HCT116 (cell line): Measurements from ENCODE around the gene TOX2.

ENCODE experiments used
- CEBPB ChIP-seq: IDR thresholded peaks from 2 replicates; pipeline ENCODE4 v1.6.1; 2012; ENCODE audit warnings: low read depth
- CTCF ChIP-seq, 3 experiments: fragments of 200-600 bp in 1 of 3; sonication (generic) in 1 of 3; IDR thresholded peaks in 2 of 3; conservative IDR thresholded peaks in 1 of 3; 2 replicates each; pipeline ENCODE4 v1.5.1; 2012 to 2017; ENCODE audit warnings: low read depth in 2 of 3, low read length in 2 of 3, antibody characterized with exemption in 1 of 3, borderline replicate concordance in 1 of 3, control low read depth in 1 of 3, mild to moderate bottlenecking in 1 of 3, mixed read lengths in 1 of 3, mixed run types in 1 of 3, moderate library complexity in 1 of 3; ENCODE audit not compliant: insufficient read depth in 1 of 3
- EZH2 ChIP-seq: fragments of 200-600 bp; sonication (generic); IDR thresholded peaks from 2 replicates; pipeline ENCODE4 v1.6.1; 2017; ENCODE audit warnings: antibody characterized with exemption, mixed run types
- JUND ChIP-seq: IDR thresholded peaks from 2 replicates; pipeline ENCODE4 v1.6.1; 2012
- MAX ChIP-seq: IDR thresholded peaks from 2 replicates; pipeline ENCODE4 v1.6.1; 2012
- POLR2A ChIP-seq: IDR thresholded peaks from 2 replicates; pipeline ENCODE4 v1.7.0; 2011; ENCODE audit warnings: borderline replicate concordance; ENCODE audit not compliant: insufficient read depth, insufficient read length; ENCODE audit errors: extremely low read depth
- REST ChIP-seq: IDR thresholded peaks from 2 replicates; pipeline ENCODE4 v1.6.1; 2012; ENCODE audit warnings: low read depth
- ZFX ChIP-seq: fragments of 450-650 bp; IDR thresholded peaks from 2 replicates; pipeline ENCODE4 v1.6.1; 2017

- TF ChIP-seq CTCF (IDR thresholded peaks at IDR 0.05 in 2 of 3, conservative IDR thresholded peaks at IDR 0.05 in 1 of 3; ENCODE audit: borderline replicate concordance in 1 of 3, insufficient read depth in 1 of 3, low read depth in 2 of 3, low read length in 2 of 3) (no peak), CEBPB (no peak), JUND (no peak), POLR2A (no peak), REST (no peak), ZFX (no peak), EZH2 (no peak), MAX (no peak)
Observed at GRCh38 chr20:44021186-44021585, 106.5 kb downstream of the TOX2 start.
